Measurements from ENCODE around the gene PPM1L. TPM values are rescaled to one million over a fixed set of nuclear protein-coding genes. Genes with fewer than 3 reads are reported as not detected.

PPM1L gene
- polyA plus RNA-seq, 1 donor (not counting 4 experiments of a cell fraction or from before 2014, with no cell fraction given) = 0.58 TPM

DNA sequence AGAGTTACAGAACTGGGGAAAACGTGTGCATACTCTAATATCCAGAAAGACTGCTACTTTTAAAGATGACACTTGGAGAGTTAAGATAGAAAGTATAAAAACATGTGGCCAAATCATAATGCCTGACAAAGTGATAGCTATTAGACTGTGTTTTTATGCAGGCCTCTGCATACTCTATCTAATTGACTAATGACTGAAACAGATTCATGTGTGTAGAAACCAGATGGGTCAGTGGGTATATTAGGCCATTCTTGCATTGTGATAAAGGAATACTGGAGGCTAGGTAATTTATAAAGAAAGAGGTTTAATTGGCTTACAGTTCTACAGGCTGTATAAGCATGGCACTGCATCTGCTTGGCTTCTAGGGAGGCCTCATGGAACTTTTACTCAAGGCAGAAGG lies 71.5 kb downstream of the PPM1L start:
- no peak for FAIRE-seq
- TF ChIP-seq EZH2 (IDR thresholded peaks at IDR 0.05; ENCODE audit: low read length) = no peak
- TF ChIP-seq CTCF (optimal IDR thresholded peaks at IDR 0.05 in 1 of 3, IDR thresholded peaks at IDR 0.05 in 1 of 3, conservative IDR thresholded peaks at IDR 0.05 in 1 of 3; ENCODE audit: extremely low read depth in 1 of 3, insufficient read depth in 2 of 3, low read length in 3 of 3) = no peak
- Histone ChIP-seq H3K27me3 (ENCODE audit: control insufficient read depth, extremely low read depth, insufficient read depth, low read length) (no peaks in the 10 kb centered on the region), H4K20me1 (ENCODE audit: control insufficient read depth, extremely low read depth, insufficient read depth, low read length) (no peaks in the 10 kb centered on the region), H3K9me3 (ENCODE audit: control insufficient read depth, low read depth, low read length) (no peaks in the 10 kb centered on the region), H3K27ac (ENCODE audit: control insufficient read depth, insufficient read depth, low read length) (no peak overlapping the region), H3K4me2 (ENCODE audit: control insufficient read depth, extremely low read depth, insufficient read depth, low read depth, low read length) (no peak overlapping the region), H2AFZ (ENCODE audit: control insufficient read depth, low read length) (no peak overlapping the region), H3K4me1 (ENCODE audit: control insufficient read depth, extremely low read depth, insufficient read depth, low read length) (no peaks in the 10 kb centered on the region), H3K36me3 (ENCODE audit: control insufficient read depth in 2 of 2, extremely low read depth in 1 of 2, insufficient read depth in 2 of 2, low read length in 2 of 2) (no peaks in the 10 kb centered on the region), H3K79me2 (ENCODE audit: control insufficient read depth, insufficient read depth, low read length) (no peaks in the 10 kb centered on the region), H3K9me1 (ENCODE audit: control insufficient read depth, extremely low read depth, insufficient read depth, low read length) (no peaks in the 10 kb centered on the region), H3K9ac (ENCODE audit: control insufficient read depth, extremely low read depth, insufficient read depth, low read length) (no peak overlapping the region), H3K4me3 (ENCODE audit: control insufficient read depth in 2 of 3, extremely low read depth in 1 of 3, insufficient read depth in 2 of 3, low read depth in 1 of 3, low read length in 3 of 3) (no peak overlapping the region)
- DNase-seq (ENCODE audit: low read depth, low spot score) = no peak
- dilution Hi-C loops (cut with MboI; ENCODE audit: extremely low pct_ligation_motif_present, low sequenced_read_pairs) = no loop called here

DNA sequence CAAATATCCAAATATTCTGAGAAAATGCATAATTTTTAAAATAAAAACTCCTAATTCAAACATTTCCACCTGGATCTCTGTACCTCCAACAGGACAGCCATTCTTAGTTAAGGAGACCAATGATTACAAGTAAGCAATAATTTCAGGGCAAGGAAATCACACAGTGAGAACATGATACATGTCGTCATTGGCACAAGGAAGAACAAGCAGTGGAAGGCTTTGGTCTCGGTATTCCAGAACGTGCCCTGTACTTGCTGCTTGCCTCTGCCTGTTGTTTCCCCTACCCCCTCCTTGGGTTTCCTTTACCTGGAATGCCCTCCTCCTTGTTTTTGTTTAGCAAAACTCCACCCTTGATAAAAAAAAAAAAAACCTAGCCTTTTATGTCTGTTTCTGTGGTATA lies 72.8 kb downstream of the PPM1L start:
- FAIRE-seq = no peak
- TF ChIP-seq EZH2 (IDR thresholded peaks at IDR 0.05; ENCODE audit: low read length) = no peak
- TF ChIP-seq CTCF (optimal IDR thresholded peaks at IDR 0.05 in 1 of 3, IDR thresholded peaks at IDR 0.05 in 1 of 3, conservative IDR thresholded peaks at IDR 0.05 in 1 of 3; ENCODE audit: extremely low read depth in 1 of 3, insufficient read depth in 2 of 3, low read length in 3 of 3) = no peak
- DNase-seq (ENCODE audit: low read depth, low spot score) = no peak
- Histone ChIP-seq H3K27ac (ENCODE audit: control insufficient read depth, insufficient read depth, low read length) (no peak overlapping the region), H3K4me3 (ENCODE audit: control insufficient read depth in 2 of 3, extremely low read depth in 1 of 3, insufficient read depth in 2 of 3, low read depth in 1 of 3, low read length in 3 of 3) (no peak overlapping the region), H2AFZ (ENCODE audit: control insufficient read depth, low read length) (no peak overlapping the region), H3K4me1 (ENCODE audit: control insufficient read depth, extremely low read depth, insufficient read depth, low read length) (no peaks in the 10 kb centered on the region), H3K27me3 (ENCODE audit: control insufficient read depth, extremely low read depth, insufficient read depth, low read length) (no peaks in the 10 kb centered on the region), H3K9me3 (ENCODE audit: control insufficient read depth, low read depth, low read length) (no peaks in the 10 kb centered on the region), H3K9ac (ENCODE audit: control insufficient read depth, extremely low read depth, insufficient read depth, low read length) (no peak overlapping the region), H3K4me2 (ENCODE audit: control insufficient read depth, extremely low read depth, insufficient read depth, low read depth, low read length) (no peak overlapping the region), H3K79me2 (ENCODE audit: control insufficient read depth, insufficient read depth, low read length) (no peaks in the 10 kb centered on the region), H4K20me1 (ENCODE audit: control insufficient read depth, extremely low read depth, insufficient read depth, low read length) (no peaks in the 10 kb centered on the region), H3K9me1 (ENCODE audit: control insufficient read depth, extremely low read depth, insufficient read depth, low read length) (no peaks in the 10 kb centered on the region), H3K36me3 (ENCODE audit: control insufficient read depth in 2 of 2, extremely low read depth in 1 of 2, insufficient read depth in 2 of 2, low read length in 2 of 2) (no peaks in the 10 kb centered on the region)
- dilution Hi-C loops (cut with MboI; ENCODE audit: extremely low pct_ligation_motif_present, low sequenced_read_pairs) = no loop called here

Data from keratinocyte (primary cell).